GM12878 (cell line): ENCODE results near the gene MSGN1. TPM values are rescaled to one million over a fixed set of nuclear protein-coding genes. Genes with fewer than 3 reads are reported as not detected.

Experiments used
- ATAC-seq: fragments of 200-7000 bp; cut with Tn5 transposase; 3 replicates; pipeline ENCODE4 v1.9.1; 2020; ENCODE audit warnings: mild to moderate bottlenecking, moderate library complexity
- BruUV-seq: library from RNA; stranded (reverse); fragments of 400-500 nt; replicated peaks from 2 replicates; lab custom pipeline; 2021; lab: Mats Ljungman, UMichigan
- CTCF ChIA-PET: fragments of 300-600 bp; sonication (Branson Sonifier 250); formaldehyde crosslinking; extraction: SDS; loops from one replicate; lab custom pipeline; 2021; ENCODE audit warnings: inconsistent platforms; lab: Yijun Ruan, JAX
- POLR2A ChIA-PET: fragments of 350-600 bp; formaldehyde crosslinking; extraction: SDS; loops from one replicate; lab custom pipeline; 2021; ENCODE audit warnings: inconsistent platforms; lab: Charles Lee
- RAD21 ChIA-PET: fragments of 300-600 bp; sonication (Branson Sonifier 250); formaldehyde crosslinking; loops from one replicate; lab custom pipeline; 2023; ENCODE audit warnings: antibody characterized with exemption; ENCODE audit not compliant: unreplicated experiment; lab: Charles Lee
- SMC1A ChIA-PET: fragments of 300-600 bp; sonication (Branson Sonifier 250); formaldehyde crosslinking; loops from one replicate; lab custom pipeline; 2023; ENCODE audit not compliant: unreplicated experiment, uncharacterized antibody; lab: Charles Lee
- DNase-seq: peaks from one replicate; pipeline ENCODE4 v3.0.0-alpha.2; 2011; ENCODE audit warnings: low read depth, low spot score
- FAIRE-seq: peaks from 3 replicates; lab custom pipeline; 2011; peaks lifted over from hg19 to GRCh38; lab: Jason Lieb, UNC
- H2AFZ ChIP-seq: 2 replicates; pipeline ENCODE4 v1.6.0; 2011; ENCODE audit warnings: low read depth, low read length, control low read depth; ENCODE audit not compliant: control insufficient read depth
- H3K27ac ChIP-seq: 2 replicates; pipeline ENCODE4 v1.5.1; 2011; ENCODE audit warnings: control low read depth; ENCODE audit not compliant: control insufficient read depth, insufficient read depth
- H3K27me3 ChIP-seq, 2 experiments: replicated peaks in 1 of 2; 2 replicates each; pipeline versions ENCODE4 v1.6.0 to v1.6.1; 2011; ENCODE audit warnings: low read length in 1 of 2; ENCODE audit not compliant: control insufficient read depth in 2 of 2, insufficient read depth in 2 of 2
- H3K36me3 ChIP-seq, 2 experiments: 2 replicates each; pipeline ENCODE4 v1.5.1; 2011; ENCODE audit warnings: low read length in 1 of 2; ENCODE audit not compliant: control insufficient read depth in 2 of 2, insufficient read depth in 2 of 2
- H3K4me1 ChIP-seq: 2 replicates; pipeline ENCODE4 v1.6.1; 2011; ENCODE audit warnings: mild to moderate bottlenecking, low read length, moderate library complexity, mixed read lengths; ENCODE audit not compliant: control insufficient read depth, insufficient read depth
- H3K4me2 ChIP-seq: 2 replicates; pipeline ENCODE4 v1.6.0; 2011; ENCODE audit warnings: control low read depth; ENCODE audit not compliant: control insufficient read depth, insufficient read depth
- H3K4me3 ChIP-seq: fragments of 200-600 bp; sonication (generic); 2 replicates; pipeline ENCODE4 v1.5.1; 2016
- H3K79me2 ChIP-seq: 2 replicates; pipeline ENCODE4 v1.6.0; 2011; ENCODE audit warnings: low read length; ENCODE audit not compliant: control insufficient read depth, insufficient read depth
- H3K9ac ChIP-seq: 2 replicates; pipeline ENCODE4 v1.8.0; 2011; ENCODE audit warnings: low read length, control low read depth, mixed read lengths; ENCODE audit not compliant: control insufficient read depth, insufficient read depth
- H3K9me3 ChIP-seq: replicated peaks from 3 replicates; pipeline ENCODE4 v1.5.1; 2011; ENCODE audit warnings: mild to moderate bottlenecking, low read length; ENCODE audit not compliant: control insufficient read depth, insufficient read depth
- H4K20me1 ChIP-seq: 2 replicates; pipeline ENCODE4 v1.6.0; 2011; ENCODE audit not compliant: control insufficient read depth, insufficient read depth
- EGR1 ChIP-seq, 2 experiments: IDR thresholded peaks; 1 replicate in 1 of 2; 2 replicates in 1 of 2; pipeline ENCODE4 v1.6.1; 2011 to 2012; ENCODE audit warnings: low read depth in 2 of 2, low read length in 2 of 2, borderline replicate concordance in 1 of 2, mild to moderate bottlenecking in 1 of 2, moderate library complexity in 1 of 2
- MYB ChIP-seq: fragments of 150-350 bp; IDR thresholded peaks from 2 replicates; pipeline ENCODE4 v1.6.1; 2014; ENCODE audit warnings: mild to moderate bottlenecking, low read depth, low read length, borderline replicate concordance
- POLR2A ChIP-seq: IDR thresholded peaks from 2 replicates; pipeline ENCODE4 v1.6.1; 2011; ENCODE audit warnings: low read depth, mild to moderate bottlenecking, low read length
- RELA ChIP-seq: fragments of 450-650 bp; IDR thresholded peaks from 2 replicates; pipeline ENCODE4 v1.8.0; 2014; ENCODE audit warnings: borderline replicate concordance; ENCODE audit not compliant: partially characterized antibody
- RELB ChIP-seq: fragments of 450-650 bp; IDR thresholded peaks from 2 replicates; pipeline ENCODE4 v1.6.1; 2017; ENCODE audit warnings: low read depth, mild to moderate bottlenecking, moderate library complexity
- SUPT20H ChIP-seq: IDR thresholded peaks from 2 replicates; pipeline ENCODE4 v1.6.1; 2011; ENCODE audit warnings: low read depth, mild to moderate bottlenecking, low read length, moderate library complexity, borderline replicate concordance; ENCODE audit not compliant: control insufficient read depth
- USF1 ChIP-seq: IDR thresholded peaks from 2 replicates; pipeline ENCODE4 v1.6.1; 2011; ENCODE audit warnings: borderline replicate concordance, low read depth, mild to moderate bottlenecking, moderate library complexity, mixed read lengths, low read length; ENCODE audit not compliant: insufficient read depth; ENCODE audit errors: extremely low read length
- ZBTB11 ChIP-seq: fragments of 450-650 bp; formaldehyde crosslinking; IDR thresholded peaks from 2 replicates; pipeline ENCODE4 v1.5.0; 2022; ENCODE audit warnings: mild to moderate bottlenecking, missing genetic modification characterization
- WGBS: methylation state at CpG from one replicate; pipeline ENCODE4 v1.1.6; 2016; ENCODE audit warnings: low lambda C conversion rate; ENCODE audit not compliant: insufficient replicate concordance, insufficient coverage; ENCODE audit errors: missing lambda C conversion rate; 5-methylcytosine and 5-hydroxymethylcytosine counted together
- in situ Hi-C: fragments of 300-500 bp; cut with MboI; formaldehyde crosslinking; loops from 9 replicates; pipeline ENCODE4 v1.14.3; 2018; ENCODE audit warnings: mixed read lengths
- intact Hi-C: fragments of 100-400 bp; cut with micrococcal nuclease; formaldehyde crosslinking; loops from one replicate; pipeline ENCODE4 v1.14.2; 2022; ENCODE audit not compliant: unreplicated experiment
- polyA plus RNA-seq, 11 experiments: library from polyadenylated mRNA; depleted of rRNA in 4 of 11; unstranded in 6 of 11; stranded (reverse) in 5 of 11; fragments of >200 nt; fragmentation: Nextera tagmentation in 4 of 11; fragmentation: Illumina TruSeq in 1 of 11; extraction: Ambion mirVana in 4 of 11; extraction: Trizol in 1 of 11; gene quantifications; 1 replicate in 1 of 11; 2 replicates in 10 of 11; pipeline versions ENCODE4 v1.2.1 to v1.2.3, GENCODE V29; 2011 to 2016; ENCODE audit warnings: inconsistent platforms in 2 of 11, missing spikeins in 2 of 11, low read depth in 1 of 11
- total RNA-seq, 4 experiments: library from RNA; depleted of rRNA in 3 of 4; stranded (reverse); fragments of >200 nt in 3 of 4; fragmentation: Illumina TruSeq in 1 of 4; extraction: Trizol in 1 of 4; gene quantifications; 2 replicates each; pipeline versions ENCODE4 v1.2.1 to v1.2.3, GENCODE V29; 2013 to 2021

The MSGN1 gene
- total and polyA plus RNA-seq, 10 of the 15 experiments (the other 5 are each of a cell fraction or from before 2014, with no cell fraction given), result 0.27 TPM; not detected in 9

GRCh38 chr2:17827316-17827715, 11.1 kb downstream of the MSGN1 start:
- no peak for DNase-seq
- H3K79me2 ChIP-seq, result no peaks in the 10 kb centered on the region
- no peak overlapping the region for H3K9ac ChIP-seq
- no peak overlapping the region for H3K4me2 ChIP-seq
- H3K27ac ChIP-seq, result no peak overlapping the region
- ChIA-PET SMC1A (interaction anchor here (0.8 to 15.2 kb wide), 9 partner anchors 14 to 108 kb away, joined by 3 to 288 read pairs (median 4); partner anchors contain the start of genes GEN1, MSGN1 and SMC6), RAD21 (interaction anchor here (0.8 to 1.7 kb wide), 4 partner anchors 17 to 107 kb away, joined by 3 to 6 read pairs (median 4); partner anchors contain the start of genes GEN1 and SMC6), POLR2A (interaction anchor here (1.2 kb wide), 1 partner anchor 28 kb away, joined by 3 read pairs; no protein-coding TSS in a partner anchor), CTCF (interaction anchor here (0.5 to 8.3 kb wide), 10 partner anchors 11 to 732 kb away, joined by 3 to 45 read pairs (median 4); no protein-coding TSS in a partner anchor)
- no TSS peak for BruUV-seq
- no peak overlapping the region for H3K4me3 ChIP-seq
- WGBS, result 96% methylated on average over 5 of the region's 5 CpGs
- no peak overlapping the region for H2AFZ ChIP-seq
- no peaks in the 10 kb centered on the region for H3K27me3 ChIP-seq
- H3K36me3 ChIP-seq, result no peaks in the 10 kb centered on the region
- peaks cover 15% of the 10 kb centered on the region for H3K4me1 ChIP-seq
- TF ChIP-seq MYB (no peak), SUPT20H (no peak), EGR1 (IDR thresholded peaks at IDR 0.05; ENCODE audit: borderline replicate concordance in 1 of 2, low read depth in 2 of 2, low read length in 2 of 2) (no peak), USF1 (no peak), ZBTB11 (CRISPR knock-in tag) (no peak), RELA (no peak), POLR2A (no peak), RELB (no peak)
- H3K9me3 ChIP-seq, result peaks cover 3% of the 10 kb centered on the region; the same call in 1 of the 3 replicates
- FAIRE-seq, result no peak
- in situ Hi-C loops, result no loop called here
- no peak for ATAC-seq
- no peaks in the 10 kb centered on the region for H4K20me1 ChIP-seq
- intact Hi-C loops, result no loop called here
